GM21717 (cell line): ENCODE results near the gene RAB5B.
"Not testable (repeated sequence)": the region's sequence is repeated elsewhere in the genome, so short reads cannot be mapped to it uniquely, and the experiment has no call there.

Source experiments
- ATAC-seq: cut with Tn5 transposase; IDR thresholded peaks from one replicate; pipeline ENCODE4 v1.9.1; 2021; ENCODE audit warnings: mild to moderate bottlenecking, moderate library complexity; ENCODE audit not compliant: unreplicated experiment

Gene RAB5B

GRCh38 chr12:56013482-56013881, 39.6 kb downstream of the RAB5B start:
- ATAC-seq, result no peak

- no peak for ATAC-seq
These were observed 40.3 kb downstream of the RAB5B start for GRCh38 chr12:56014205-56014604.

GRCh38 chr12:56017181-56017580, 43.3 kb downstream of the RAB5B start:
- no peak for ATAC-seq

GRCh38 chr12:56018356-56018755, 44.5 kb downstream of the RAB5B start:
- ATAC-seq, result no peak

GRCh38 chr12:56020423-56021184, 46.7 kb downstream of the RAB5B start, which contains the start of gene IKZF4:
Gene IKZF4, plus strand, starts transcription at chr12:56021043. Its CDS starts 451 bp downstream, at chr12:56021494.
- no peak for ATAC-seq

- ATAC-seq, result no peak
These were observed 48.1 kb downstream of the RAB5B start for GRCh38 chr12:56021889-56022497.

GRCh38 chr12:56028511-56029165, 54.8 kb downstream of the RAB5B start:
- ATAC-seq, result no peak

- no peak for ATAC-seq
These were observed 55.3 kb downstream of the RAB5B start for GRCh38 chr12:56029166-56029519.

GRCh38 chr12:56029666-56030293, 55.9 kb downstream of the RAB5B start:
- no peak for ATAC-seq

GRCh38 chr12:56031987-56032386, 58.1 kb downstream of the RAB5B start:
- ATAC-seq, result no peak

- ATAC-seq, result no peak
These were observed 60.9 kb downstream of the RAB5B start for GRCh38 chr12:56034586-56035332.

- no peak for ATAC-seq
These were observed 63.3 kb downstream of the RAB5B start for GRCh38 chr12:56037161-56037560.

GRCh38 chr12:56038022-56038655, 64.3 kb downstream of the RAB5B start:
- no peak for ATAC-seq

GRCh38 chr12:56040151-56040550, 66.3 kb downstream of the RAB5B start:
- ATAC-seq, result no peak

- no peak for ATAC-seq
These were observed 67.2 kb downstream of the RAB5B start for GRCh38 chr12:56040963-56041551.

GRCh38 chr12:56041552-56042429, 67.9 kb downstream of the RAB5B start, which contains the start of gene RPS26:
Gene RPS26, plus strand, starts transcription at chr12:56041918. Its CDS starts 249 bp downstream, at chr12:56042167.
- peak; percentile 88 for ATAC-seq

- not testable (repeated sequence) for ATAC-seq
These were observed 68.5 kb downstream of the RAB5B start for GRCh38 chr12:56042430-56042813.

GRCh38 chr12:56042843-56043242, 69.0 kb downstream of the RAB5B start:
- ATAC-seq, result no peak
